Mucosa of gallbladder (tissue), 1 donor: ENCODE results near the gene CIDEB. TPM values are rescaled to one million over a fixed set of nuclear protein-coding genes. Genes with fewer than 3 reads are reported as not detected.
"Not testable (repeated sequence)": the region's sequence is repeated elsewhere in the genome, so short reads cannot be mapped to it uniquely, and the experiment has no call there.

Experiments
- DNase-seq: peaks from one replicate; pipeline ENCODE4 v3.0.0-alpha.2; 2020; ENCODE audit warnings: low spot score
- total RNA-seq: library from RNA; stranded (reverse); gene quantifications from one replicate; pipeline ENCODE4 v1.2.1, GENCODE V29; 2021
- donor health status: DM: no; HTN: no; CAD: no.

The CIDEB gene
- total RNA-seq = 25.6 TPM

- DNase-seq = peak; percentile 76
Measured at GRCh38 chr14:24307575-24308341, at the start of gene CIDEB. Gene CIDEB, minus strand, starts transcription at chr14:24307977. Its CDS starts 119 bp downstream, at chr14:24307858.

- no peak for DNase-seq
Measured at GRCh38 chr14:24356208-24356607, 48.4 kb upstream of the CIDEB start.

GRCh38 chr14:24355009-24355408 is 47.2 kb upstream of the CIDEB start:
- no peak for DNase-seq

GRCh38 chr14:24354482-24354825 is 46.7 kb upstream of the CIDEB start:
- not testable (repeated sequence) for DNase-seq

- DNase-seq = peak; percentile 87
Measured at GRCh38 chr14:24353559-24354481, 46.0 kb upstream of the CIDEB start.

GRCh38 chr14:24351517-24351916 is 43.7 kb upstream of the CIDEB start:
- DNase-seq = no peak

GRCh38 chr14:24349742-24350141 is 42.0 kb upstream of the CIDEB start:
- DNase-seq = no peak

GRCh38 chr14:24348186-24348585 is 40.4 kb upstream of the CIDEB start:
- DNase-seq = no peak

GRCh38 chr14:24347134-24347533 is 39.4 kb upstream of the CIDEB start:
- DNase-seq = no peak

GRCh38 chr14:24343795-24344660 is 36.3 kb upstream of the CIDEB start:
- DNase-seq = no peak

- no peak for DNase-seq
Measured at GRCh38 chr14:24342889-24343288, 35.1 kb upstream of the CIDEB start.

- no peak for DNase-seq
Measured at GRCh38 chr14:24340606-24341005, 32.8 kb upstream of the CIDEB start.

- DNase-seq = peak; percentile 66
Measured at GRCh38 chr14:24339284-24340151, 31.7 kb upstream of the CIDEB start, which contains the start of gene RIPK3. Gene RIPK3, minus strand, starts transcription at chr14:24339991. Its CDS starts 165 bp downstream, at chr14:24339826.

GRCh38 chr14:24338843-24339242 is 31.1 kb upstream of the CIDEB start:
- no peak for DNase-seq

GRCh38 chr14:24337824-24338175 is 30.0 kb upstream of the CIDEB start:
- DNase-seq = no peak

- DNase-seq = no peak
Measured at GRCh38 chr14:24337144-24337823, 29.5 kb upstream of the CIDEB start.

- no peak for DNase-seq
Measured at GRCh38 chr14:24335461-24336171, 27.8 kb upstream of the CIDEB start.

GRCh38 chr14:24334431-24335291 is 26.9 kb upstream of the CIDEB start, which contains the start of gene ADCY4:
Gene ADCY4, minus strand, starts transcription at chr14:24335071. Its CDS starts 419 bp downstream, at chr14:24334652.
- no peak for DNase-seq
